ENCODE results near the gene PNPLA3.
"Not testable (repeated sequence)": the region's sequence is repeated elsewhere in the genome, so short reads cannot be mapped to it uniquely, and the experiment has no call there.

Gene PNPLA3

DNA sequence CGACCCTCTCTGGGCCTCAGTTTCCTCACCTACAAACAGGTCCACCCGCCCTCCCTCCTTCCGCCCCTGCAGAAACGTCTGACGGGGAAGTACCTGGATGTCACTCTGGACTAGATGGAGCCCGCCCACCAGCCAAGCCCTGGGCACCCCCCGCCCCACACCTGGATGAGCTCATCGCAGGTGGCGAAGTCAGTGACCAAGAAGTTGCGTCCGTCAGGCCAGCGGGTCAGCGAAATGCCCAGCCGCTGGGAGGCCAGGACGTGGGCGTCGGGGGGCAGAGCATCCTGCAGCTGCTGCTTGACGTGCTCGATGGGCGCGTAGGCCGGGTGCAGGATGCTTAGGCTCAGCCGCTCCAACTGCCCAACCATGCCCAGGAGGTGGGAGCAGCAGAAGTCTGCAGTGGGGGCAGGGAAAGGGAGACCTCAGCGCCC lies 32.7 kb upstream of the PNPLA3 start:
- no peak for DNase-seq (ENCODE audit: low read depth)

DNA sequence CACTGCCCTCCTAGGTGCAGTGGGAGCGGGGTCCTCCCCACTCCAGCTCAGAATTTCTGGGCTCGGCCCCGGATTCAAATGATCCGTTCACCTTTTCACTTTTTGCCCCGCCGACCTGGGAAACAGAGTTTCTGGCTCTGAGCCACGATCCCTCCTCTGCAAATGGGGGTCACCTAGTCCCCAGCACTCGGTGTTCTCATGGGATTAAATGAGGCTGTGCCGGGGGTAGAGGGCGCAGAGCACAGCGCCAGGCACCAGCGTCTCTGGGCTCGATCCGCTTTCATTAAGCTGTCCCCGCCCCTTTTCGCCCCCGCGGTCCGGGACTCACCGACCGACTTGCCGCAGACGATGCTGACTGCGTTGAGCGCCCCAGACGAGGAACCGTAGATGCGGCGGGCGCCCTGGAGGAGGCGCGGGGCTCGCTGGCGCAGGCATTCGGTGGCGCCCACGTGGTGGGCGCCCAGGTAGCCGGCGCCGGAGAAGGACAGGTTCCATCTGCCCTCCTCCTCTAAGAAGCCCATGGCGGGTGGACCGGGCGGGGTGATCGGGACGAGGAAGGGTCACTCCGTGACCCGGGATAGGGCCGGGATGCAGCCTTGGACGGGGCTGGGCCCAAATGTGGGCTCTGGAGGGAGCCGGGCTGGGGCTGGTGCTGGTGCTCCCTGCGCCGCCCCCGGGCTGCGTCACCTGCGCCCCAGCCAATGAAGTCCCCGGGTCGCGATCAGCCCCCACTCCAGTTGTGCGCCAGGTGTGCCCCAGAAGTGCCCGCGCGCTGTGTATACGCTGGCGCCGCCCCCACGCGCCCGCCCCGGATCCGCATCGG lies 32.0 kb upstream of the PNPLA3 start, which contains the start of gene PNPLA5:
Gene PNPLA5, minus strand, starts transcription at position 654 of the 823 bp plus-strand sequence. Its CDS starts 133 bp downstream, at position 521.
- DNase-seq (ENCODE audit: low read depth) = peak; percentile 23

DNA sequence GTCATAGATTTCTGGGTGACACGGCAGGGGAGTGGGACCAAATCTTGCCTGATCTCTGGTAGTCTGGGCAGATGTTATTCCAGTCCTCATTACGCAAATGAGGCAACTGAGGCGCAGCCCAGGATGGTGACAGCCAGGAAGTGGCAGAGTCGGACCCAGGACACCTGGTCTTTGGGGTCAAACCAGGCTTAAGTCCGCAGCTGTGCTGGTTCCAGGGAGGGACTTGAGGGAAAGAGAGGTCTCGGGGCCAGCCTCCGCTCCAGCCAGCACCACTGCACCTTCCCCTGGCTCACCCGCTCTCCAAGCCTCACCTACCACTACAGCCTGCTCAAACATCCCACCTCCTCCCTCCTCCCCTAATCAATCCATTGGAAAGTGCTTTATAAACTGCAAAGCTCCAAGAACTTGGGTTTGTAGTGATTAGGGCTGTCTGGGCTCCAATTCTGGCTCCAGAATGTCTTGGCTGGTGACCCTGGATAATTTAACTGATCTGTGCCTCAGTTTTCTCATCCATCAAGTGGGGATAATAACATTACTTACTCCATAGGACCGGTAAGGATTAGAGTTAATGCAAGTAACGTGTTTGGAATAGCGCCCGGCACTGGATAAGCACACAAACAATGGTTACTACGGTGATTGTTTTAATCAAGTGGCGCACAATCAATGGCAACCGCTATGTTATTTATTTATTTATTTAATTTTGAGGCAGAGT lies 31.3 kb upstream of the PNPLA3 start:
- no peak for DNase-seq (ENCODE audit: low read depth)

DNA sequence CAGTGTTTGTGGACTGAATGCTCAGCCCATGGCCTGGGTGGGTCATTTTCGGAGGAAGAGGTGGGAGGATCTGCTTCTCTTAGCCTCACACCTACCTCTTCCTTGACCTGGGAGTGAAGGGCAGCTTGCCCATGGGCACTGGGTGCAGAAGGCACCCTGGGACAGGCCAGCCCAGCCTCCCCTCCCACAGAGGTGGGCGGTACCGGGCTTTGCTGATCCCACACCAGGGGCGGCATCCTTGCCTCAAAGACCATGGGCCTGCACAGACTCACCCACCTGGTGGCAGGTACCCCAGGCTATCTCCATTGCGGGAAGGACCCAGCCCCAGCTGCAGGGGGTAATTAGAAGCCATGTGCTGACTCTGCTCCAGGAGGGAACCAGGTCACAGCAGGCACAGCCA lies 30.3 kb upstream of the PNPLA3 start:
- DNase-seq (ENCODE audit: low read depth) = no peak

DNA sequence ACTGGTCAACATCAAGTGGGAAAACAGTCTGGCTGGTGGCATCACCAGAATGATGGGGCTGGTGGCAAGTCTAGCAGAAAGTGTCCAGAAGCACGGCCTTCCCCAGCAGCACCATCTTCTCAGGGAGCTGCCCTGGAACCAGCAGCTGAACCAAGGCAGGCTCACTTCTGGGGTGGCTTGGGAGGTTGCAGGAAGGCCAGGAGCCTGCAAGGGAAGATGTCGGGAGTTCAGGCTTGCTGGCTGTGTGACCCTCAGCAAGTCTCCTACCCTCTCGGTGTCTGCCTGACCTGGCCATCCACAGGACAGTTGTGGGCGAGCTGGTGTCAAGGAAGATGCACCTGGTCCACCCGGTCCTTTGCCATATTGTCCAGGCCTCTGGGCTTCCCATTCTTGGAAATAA lies 29.5 kb upstream of the PNPLA3 start:
- no peak for DNase-seq (ENCODE audit: low read depth)

DNA sequence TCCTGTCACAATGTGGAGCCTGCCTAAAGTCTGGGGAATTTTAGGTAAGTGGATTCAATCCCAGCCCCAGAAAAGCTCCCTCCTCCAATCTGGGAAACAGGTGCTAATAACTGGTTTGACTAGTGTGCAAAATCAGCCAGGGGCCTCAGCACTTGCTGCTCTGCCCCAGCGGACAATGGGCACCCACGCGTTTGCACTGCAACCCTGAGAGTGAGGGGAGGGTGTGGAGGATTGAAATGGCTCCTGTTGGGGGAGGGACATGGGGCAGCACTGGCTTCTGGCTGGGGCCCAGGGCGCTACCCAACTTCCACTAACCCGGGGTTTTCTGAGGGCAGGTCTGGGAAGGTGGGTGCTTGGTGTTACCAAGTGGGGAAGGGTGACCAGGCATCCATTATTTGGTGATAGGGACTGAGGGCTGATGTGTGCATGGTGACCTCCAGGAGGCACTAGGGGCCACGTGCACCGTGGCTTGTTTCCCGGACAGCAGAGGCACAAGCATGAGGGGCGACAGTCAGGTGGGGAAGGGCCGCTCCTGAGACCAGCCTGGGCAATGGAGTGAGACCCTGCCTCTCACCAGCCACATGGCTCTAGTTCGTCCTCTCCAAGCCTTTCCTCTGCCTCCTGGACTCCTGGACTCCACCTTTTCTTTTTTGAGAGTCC lies 27.5 kb upstream of the PNPLA3 start:
- DNase-seq (ENCODE audit: low read depth) = no peak

DNA sequence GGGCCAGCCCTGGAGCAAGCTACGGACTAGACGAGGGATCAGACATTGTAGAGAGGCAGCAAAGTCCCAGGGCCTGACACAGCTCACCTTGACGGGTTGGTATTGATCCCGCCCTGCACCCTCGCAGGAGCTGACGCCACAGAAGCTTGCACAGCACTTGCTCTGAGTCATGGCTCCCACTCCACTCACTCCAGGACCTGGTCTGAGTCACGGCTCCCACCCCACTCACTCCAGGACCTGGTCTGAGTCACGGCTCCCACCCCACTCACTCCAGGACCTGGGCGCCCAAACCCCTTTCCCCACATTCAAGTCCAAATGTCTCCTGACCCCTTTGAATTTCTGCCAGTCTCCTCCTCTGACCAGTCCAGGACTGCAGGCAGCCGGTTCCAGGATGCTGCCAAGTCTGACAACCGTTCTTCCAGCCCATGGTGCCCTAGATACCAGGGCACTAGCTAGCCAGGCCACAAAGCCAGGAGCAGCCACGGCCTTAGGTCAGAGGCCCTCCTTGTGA lies 25.8 kb upstream of the PNPLA3 start:
- peak; percentile 80 for DNase-seq (ENCODE audit: low read depth)

GRCh38 chr22:43900206-43900605 lies 23.4 kb upstream of the PNPLA3 start:
- DNase-seq (ENCODE audit: low read depth) = no peak

- DNase-seq (ENCODE audit: low read depth) = peak; percentile 91
Measured at GRCh38 chr22:43901976-43902643, 21.5 kb upstream of the PNPLA3 start.

- not testable (repeated sequence) for DNase-seq (ENCODE audit: low read depth)
Measured at GRCh38 chr22:43903033-43903432, 20.6 kb upstream of the PNPLA3 start.

DNA sequence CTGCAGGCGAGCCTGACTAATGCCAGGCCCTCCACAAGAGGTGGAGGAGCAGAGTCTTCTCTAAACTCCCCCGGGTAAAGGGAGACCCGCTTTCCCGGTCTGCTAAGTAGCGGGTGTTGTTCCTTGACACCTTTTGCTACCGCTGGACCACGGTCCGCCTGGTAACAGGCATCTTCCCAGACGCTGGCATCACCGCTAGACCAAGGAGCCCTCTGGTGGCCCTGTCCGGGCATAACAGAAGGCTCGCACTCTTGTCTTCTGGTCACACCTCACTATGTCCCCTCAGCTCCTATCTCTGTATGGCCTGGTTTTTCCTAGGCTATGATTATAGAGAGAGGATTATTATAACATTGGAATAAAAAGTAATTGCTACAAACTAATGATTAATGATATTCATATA lies 19.2 kb upstream of the PNPLA3 start:
- DNase-seq (ENCODE audit: low read depth) = not testable (repeated sequence)

- no peak for DNase-seq (ENCODE audit: low read depth)
Measured at GRCh38 chr22:43905681-43906080, 17.9 kb upstream of the PNPLA3 start.

GRCh38 chr22:43909708-43910107 lies 13.9 kb upstream of the PNPLA3 start:
- no peak for DNase-seq (ENCODE audit: low read depth)

DNA sequence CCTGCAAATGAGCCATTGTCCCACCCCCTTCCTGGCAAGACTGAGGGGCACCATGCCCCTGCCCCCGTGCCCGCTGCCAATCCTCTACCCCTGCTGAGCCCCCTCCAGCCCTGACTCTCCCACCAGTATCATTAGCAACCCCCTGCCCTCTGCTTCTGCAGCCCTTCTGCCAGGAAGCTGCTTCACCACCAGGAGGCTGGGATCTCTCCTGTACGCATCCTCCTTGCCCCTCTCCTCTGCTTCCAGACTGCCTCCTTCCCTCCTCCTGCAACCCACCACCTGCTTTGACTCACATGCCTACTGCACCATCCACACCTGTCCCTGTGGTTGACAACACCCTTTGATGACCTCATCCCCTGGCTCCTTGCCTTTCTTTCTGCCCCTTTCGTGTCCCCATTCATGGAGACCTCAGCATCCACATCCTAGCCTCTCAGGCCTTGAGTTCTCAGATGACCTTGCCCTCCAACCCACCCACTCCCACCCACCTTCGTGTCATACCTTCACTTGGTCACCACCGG lies 13.4 kb upstream of the PNPLA3 start:
- no peak for DNase-seq (ENCODE audit: low read depth)

DNA sequence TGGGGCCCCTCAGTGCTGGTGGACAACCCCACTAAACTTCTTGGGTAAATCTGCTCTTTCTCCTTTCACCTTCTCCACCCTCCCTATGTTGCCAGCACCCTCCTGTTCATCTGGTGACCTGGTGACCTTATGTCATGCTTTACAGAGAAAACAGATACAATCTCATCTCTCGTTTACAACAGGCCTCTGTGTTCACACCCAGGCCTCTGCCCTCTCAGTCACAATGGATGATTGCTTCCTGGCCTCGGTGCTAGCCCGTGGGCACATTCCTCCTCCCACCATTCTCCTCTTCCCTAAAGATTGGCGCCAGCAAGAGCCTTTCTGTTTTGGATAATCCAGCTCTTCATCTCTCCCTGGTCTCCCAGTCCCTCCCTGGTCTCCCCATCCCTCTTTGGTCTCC lies 12.3 kb upstream of the PNPLA3 start:
- no peak for DNase-seq (ENCODE audit: low read depth)

DNA sequence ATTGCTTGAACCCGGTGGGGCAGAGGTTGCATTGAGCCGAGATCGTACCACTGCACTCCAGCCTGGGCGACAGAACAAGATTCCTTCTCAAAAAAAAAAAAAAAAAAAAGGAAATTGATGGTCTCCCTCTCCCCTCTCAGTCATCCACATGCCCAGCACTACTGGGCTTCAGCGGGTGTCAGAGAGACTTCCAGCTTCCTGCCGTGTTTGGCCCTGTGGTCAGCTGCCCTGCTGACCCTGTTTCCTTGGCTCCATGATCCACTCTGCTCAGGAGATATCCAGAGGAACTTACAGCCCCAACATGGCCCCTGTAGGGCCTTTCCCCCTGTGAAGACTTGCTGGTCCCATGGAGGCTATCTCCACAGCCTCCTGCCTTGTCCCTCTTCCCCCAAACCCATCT lies 6.1 kb upstream of the PNPLA3 start:
- DNase-seq (ENCODE audit: low read depth) = no peak

DNA sequence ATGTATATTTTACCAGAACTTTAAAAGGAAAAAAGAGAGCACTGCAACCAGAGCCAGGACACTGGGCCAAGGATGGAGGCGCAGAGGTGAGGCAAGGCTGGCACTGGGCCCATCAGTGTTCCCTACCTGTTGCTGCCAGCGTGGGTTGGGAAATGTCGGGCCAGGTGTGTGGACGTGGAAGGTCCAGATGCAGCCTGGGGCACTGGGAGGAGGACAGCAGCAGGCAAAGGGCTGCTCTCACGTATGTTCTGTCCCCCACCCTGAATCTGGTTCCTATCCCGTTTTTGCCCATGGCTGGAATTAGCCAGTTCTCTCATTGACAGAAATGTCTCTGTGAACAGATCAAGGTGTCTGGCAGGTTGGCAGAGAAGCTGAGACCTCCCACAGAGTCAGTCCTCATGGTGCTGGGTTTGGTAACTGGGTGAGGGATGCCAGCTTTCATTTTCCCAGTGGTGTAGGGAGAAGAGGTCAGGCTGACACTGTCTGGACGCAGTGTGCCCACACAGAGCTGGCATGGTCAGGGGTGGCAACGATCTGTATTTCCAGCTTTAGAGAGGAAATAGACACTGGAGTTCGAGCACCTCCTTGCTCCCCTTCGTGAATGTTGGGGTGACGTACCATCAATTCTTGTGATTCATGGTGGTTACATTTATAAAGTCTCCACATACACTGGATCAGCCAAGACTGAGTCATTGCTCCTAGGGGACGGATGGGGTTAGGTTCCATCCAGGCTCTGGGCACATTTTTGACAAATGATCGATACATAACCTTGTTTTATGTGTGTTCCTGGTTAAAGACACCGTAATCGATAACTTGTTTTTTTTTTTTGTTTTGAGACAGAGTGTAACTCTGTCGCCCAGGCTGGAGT lies 4.3 kb upstream of the PNPLA3 start:
- peak; percentile 36 for DNase-seq (ENCODE audit: low read depth)

- peak; percentile 59 for DNase-seq (ENCODE audit: low read depth)
Measured at GRCh38 chr22:43921370-43921769, 2.2 kb upstream of the PNPLA3 start.

- DNase-seq (ENCODE audit: low read depth) = no peak
Measured at GRCh38 chr22:43922123-43922522, 1.5 kb upstream of the PNPLA3 start.

GRCh38 chr22:43923191-43923590 lies 414 bp upstream of the PNPLA3 start:
- no peak for DNase-seq (ENCODE audit: low read depth)

DNA sequence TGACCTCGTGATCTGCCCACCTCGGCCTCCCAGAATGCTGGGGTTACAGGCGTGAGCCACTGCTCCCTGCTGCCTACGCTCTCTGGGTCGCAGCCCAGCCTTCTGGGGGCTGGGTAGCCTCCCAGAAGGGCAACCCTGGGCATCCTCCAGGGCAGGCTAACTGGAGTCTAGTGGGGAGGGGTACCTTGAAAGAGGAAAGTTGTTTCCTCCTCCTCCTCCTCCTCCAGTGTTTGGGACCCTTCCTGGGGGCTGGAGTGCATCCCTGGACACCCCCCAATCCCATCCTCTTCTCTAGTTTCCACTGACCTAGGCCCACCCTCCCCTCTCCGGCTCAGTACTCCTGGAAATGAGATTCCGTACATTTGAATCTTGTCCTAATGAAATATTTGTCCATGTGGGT lies 1.3 kb downstream of the PNPLA3 start:
- no peak for DNase-seq (ENCODE audit: low read depth)
